GM18507 (cell line): ENCODE results near the gene SIK3.

Experiments
- DNase-seq: peaks from one replicate; pipeline ENCODE4 v3.0.0; 2011; ENCODE audit warnings: low read depth; ENCODE audit not compliant: insufficient read length; ENCODE audit errors: extremely low spot score
- FAIRE-seq: peaks from 2 replicates; lab custom pipeline; 2011; peaks lifted over from hg19 to GRCh38; lab: Jason Lieb, UNC

Gene SIK3

GRCh38 chr11:117083011-117083935 lies 15.0 kb downstream of the SIK3 start:
- FAIRE-seq: no peak
- DNase-seq: no peak

- no peak for FAIRE-seq
- DNase-seq: no peak
Observed at GRCh38 chr11:117081908-117082307, 16.3 kb downstream of the SIK3 start.

- FAIRE-seq: no peak
- DNase-seq: no peak
Observed at GRCh38 chr11:117080370-117080769, 17.9 kb downstream of the SIK3 start.

GRCh38 chr11:117076941-117077691 lies 21.1 kb downstream of the SIK3 start:
- DNase-seq (no peak), FAIRE-seq (peak; percentile 90)

- FAIRE-seq (no peak), DNase-seq (no peak)
Observed at GRCh38 chr11:117075186-117075585, 23.0 kb downstream of the SIK3 start.

GRCh38 chr11:117074119-117074518 lies 24.1 kb downstream of the SIK3 start:
- DNase-seq: no peak
- FAIRE-seq: no peak

GRCh38 chr11:117073539-117073938 lies 24.7 kb downstream of the SIK3 start:
- FAIRE-seq (no peak), DNase-seq (no peak)

- DNase-seq (no peak), FAIRE-seq (no peak)
Observed at GRCh38 chr11:117072517-117073461, 25.4 kb downstream of the SIK3 start.

- DNase-seq (no peak), FAIRE-seq (no peak)
Observed at GRCh38 chr11:117071344-117071787, 26.9 kb downstream of the SIK3 start.

GRCh38 chr11:117070016-117070415 lies 28.2 kb downstream of the SIK3 start:
- no peak for DNase-seq
- FAIRE-seq: no peak

- DNase-seq: no peak
- FAIRE-seq: no peak
Observed at GRCh38 chr11:117068303-117068860, 29.8 kb downstream of the SIK3 start.

- DNase-seq (no peak), FAIRE-seq (no peak)
Observed at GRCh38 chr11:117066959-117067358, 31.3 kb downstream of the SIK3 start.

GRCh38 chr11:117064275-117064674 lies 34.0 kb downstream of the SIK3 start:
- FAIRE-seq: peak; percentile 41

GRCh38 chr11:117062498-117062897 lies 35.7 kb downstream of the SIK3 start:
- DNase-seq (no peak), FAIRE-seq (no peak)

More at GRCh38 chr11:117064275-117064674, 34.0 kb downstream of the SIK3 start:
- no peak for DNase-seq

GRCh38 chr11:117061256-117061655 lies 37.0 kb downstream of the SIK3 start:
- FAIRE-seq (no peak), DNase-seq (no peak)

- DNase-seq (no peak), FAIRE-seq (no peak)
Observed at GRCh38 chr11:117059611-117060148, 38.5 kb downstream of the SIK3 start.

GRCh38 chr11:117058761-117059261 lies 39.4 kb downstream of the SIK3 start:
- DNase-seq (no peak), FAIRE-seq (no peak)

- no peak for DNase-seq
- no peak for FAIRE-seq
Observed at GRCh38 chr11:117057727-117058126, 40.5 kb downstream of the SIK3 start.

- FAIRE-seq (no peak), DNase-seq (no peak)
Observed at GRCh38 chr11:117057317-117057716, 40.9 kb downstream of the SIK3 start.
